NB4 (cell line): ENCODE measurements around the gene MEST.

Experiments used
- CTCF ChIP-seq: IDR thresholded peaks from one replicate; pipeline ENCODE4 v1.5.1; 2012; ENCODE audit warnings: low read depth, low read length
- POLR2A ChIP-seq: IDR thresholded peaks from 2 replicates; pipeline ENCODE4 v1.6.1; 2011; ENCODE audit warnings: mild to moderate bottlenecking; ENCODE audit not compliant: insufficient read length; ENCODE audit errors: extremely low read depth

GRCh38 chr7:130489140-130489983 lies 2.5 kb upstream of the MEST start:
- TF ChIP-seq CTCF (no peak), POLR2A (no peak)
